NCI-H82 treated with DMSO at 0.1 percent for 48 hours (cell line): ENCODE results near the gene CENPO.

Source experiments
- DNase-seq: peaks from one replicate; lab custom pipeline; 2025; ENCODE audit not compliant: unreplicated experiment; lab: John Stamatoyannopoulos, UW

Gene CENPO, protein sequence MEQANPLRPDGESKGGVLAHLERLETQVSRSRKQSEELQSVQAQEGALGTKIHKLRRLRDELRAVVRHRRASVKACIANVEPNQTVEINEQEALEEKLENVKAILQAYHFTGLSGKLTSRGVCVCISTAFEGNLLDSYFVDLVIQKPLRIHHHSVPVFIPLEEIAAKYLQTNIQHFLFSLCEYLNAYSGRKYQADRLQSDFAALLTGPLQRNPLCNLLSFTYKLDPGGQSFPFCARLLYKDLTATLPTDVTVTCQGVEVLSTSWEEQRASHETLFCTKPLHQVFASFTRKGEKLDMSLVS

GRCh38 chr2:24792874-24793760 lies at the start of gene CENPO, which contains the start of gene PTRHD1:
TSS of gene CENPO (plus strand) at chr2:24793425. CDS start at chr2:24793920, 495 bp downstream.
TSS of gene PTRHD1 (minus strand) at chr2:24793391. CDS start at chr2:24793377, 14 bp downstream.
- DNase-seq: peak; percentile 93

- DNase-seq: no peak
Measured at GRCh38 chr2:24743924-24744323, 49.3 kb upstream of the CENPO start.

DNA sequence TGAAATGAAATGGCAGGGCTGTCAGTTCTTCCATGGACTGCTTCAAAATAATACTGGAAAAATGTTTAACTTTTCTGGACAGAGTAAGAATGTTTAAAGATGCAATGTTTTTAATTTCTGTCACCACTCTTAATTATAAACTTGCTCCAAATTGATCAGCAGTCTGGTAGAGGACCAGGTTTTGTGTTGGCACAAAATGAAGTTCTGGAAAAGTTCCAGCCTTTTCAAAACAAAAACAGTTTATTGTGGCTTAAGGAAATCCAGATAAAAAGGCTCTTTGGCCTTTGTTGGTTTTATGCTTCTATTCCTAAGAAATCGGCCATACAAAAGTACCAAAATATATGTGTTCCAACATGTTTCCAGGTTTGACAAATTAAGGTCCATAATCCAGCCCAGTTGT lies 48.9 kb upstream of the CENPO start:
- no peak for DNase-seq

- no peak for DNase-seq
Measured at GRCh38 chr2:24745825-24746224, 47.4 kb upstream of the CENPO start.

DNA sequence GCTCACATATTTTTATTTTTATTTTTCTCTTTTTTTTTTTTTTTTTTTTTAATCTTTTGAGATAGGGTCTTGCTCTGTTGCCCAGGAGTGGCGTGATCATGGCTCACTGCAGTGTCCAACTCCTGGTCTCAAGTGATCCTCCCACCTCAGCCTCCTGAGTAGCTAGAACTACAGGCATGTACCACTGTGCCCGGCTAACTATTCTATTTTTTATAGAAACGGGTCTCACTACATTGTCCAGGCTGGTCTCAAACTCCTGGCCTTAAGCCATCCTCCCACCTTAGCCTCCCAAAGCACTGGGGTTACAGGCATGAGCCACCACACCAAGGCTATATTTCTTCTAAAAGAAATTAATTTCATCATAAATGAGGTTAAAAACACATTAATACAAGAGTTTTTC lies 45.9 kb upstream of the CENPO start:
- DNase-seq: no peak

- DNase-seq: no peak
Measured at GRCh38 chr2:24749069-24749691, 44.0 kb upstream of the CENPO start.

DNA sequence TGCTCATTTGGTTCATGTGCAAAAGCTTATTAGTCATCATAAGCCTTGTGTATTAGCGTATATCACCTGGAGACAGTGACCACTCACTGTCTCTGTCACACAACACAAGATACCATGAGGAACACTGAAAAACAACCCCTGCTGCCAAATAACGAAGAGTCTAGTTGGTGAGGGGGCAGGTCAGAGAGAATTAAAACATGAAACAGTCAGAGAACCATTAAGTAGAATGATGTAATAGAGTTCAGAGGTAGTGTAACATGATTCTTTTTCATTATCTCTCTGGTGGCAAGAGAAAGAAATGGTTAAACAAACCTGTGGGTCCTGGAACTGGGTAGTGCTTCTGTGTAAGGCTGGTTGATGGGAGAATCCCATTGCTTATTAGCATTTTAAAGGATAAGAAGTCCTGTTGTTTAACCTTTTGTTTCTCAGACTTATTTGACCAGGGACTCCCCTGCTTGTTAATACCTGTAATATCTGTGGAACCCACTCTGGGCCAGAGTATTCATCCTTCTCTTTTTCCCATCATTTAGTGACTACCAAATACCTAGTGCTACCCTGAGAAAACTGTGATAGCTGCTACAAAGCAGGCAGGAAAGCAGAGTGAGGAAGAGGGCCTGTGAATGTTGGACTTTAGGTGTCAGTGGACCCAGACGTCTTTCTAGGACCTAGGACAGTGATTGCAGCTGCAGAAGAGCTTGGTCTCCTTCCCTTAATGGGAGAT lies 38.1 kb upstream of the CENPO start:
- DNase-seq: no peak

DNA sequence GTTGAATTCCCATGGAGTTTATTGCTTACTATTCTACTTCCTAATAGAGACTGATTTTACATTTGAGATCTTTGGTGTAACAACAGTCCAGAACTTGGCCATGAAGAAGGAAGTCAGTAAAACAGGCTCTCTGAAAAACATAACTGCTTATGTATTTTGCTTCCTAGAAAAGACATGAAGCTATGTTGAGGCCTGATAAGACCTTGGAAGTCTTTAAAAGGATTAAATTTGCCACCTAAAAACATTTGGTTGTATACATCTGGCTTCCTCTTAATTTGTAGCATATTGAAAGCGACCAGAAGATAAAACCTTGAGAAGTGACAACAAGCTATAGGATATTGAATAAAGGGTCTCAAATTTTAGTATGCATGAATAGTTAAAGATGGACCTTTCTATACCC lies 36.4 kb upstream of the CENPO start:
- DNase-seq: no peak

DNA sequence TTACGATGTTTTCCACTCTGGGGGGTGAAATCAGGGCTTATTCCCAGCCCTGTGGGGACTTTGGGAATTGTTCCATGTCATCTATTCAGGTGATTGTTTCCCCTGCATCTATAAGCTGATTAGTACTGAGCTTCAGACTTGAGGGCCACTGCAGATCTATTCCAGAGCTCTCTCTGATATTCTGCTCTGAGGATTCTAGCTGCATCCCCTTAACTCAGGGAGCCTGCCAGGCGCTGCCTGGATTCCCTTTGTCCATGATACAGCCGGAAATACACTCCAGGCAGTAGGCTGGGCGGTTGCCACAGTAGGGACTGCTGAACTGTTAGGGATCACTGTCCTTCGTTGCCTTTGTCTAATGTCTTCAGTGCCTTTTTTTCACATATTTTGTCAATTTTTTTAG lies 31.4 kb upstream of the CENPO start:
- peak; percentile 92 for DNase-seq

- DNase-seq: no peak
Measured at GRCh38 chr2:24762518-24762917, 30.7 kb upstream of the CENPO start.

- no peak for DNase-seq
Measured at GRCh38 chr2:24763843-24764242, 29.4 kb upstream of the CENPO start.

DNA sequence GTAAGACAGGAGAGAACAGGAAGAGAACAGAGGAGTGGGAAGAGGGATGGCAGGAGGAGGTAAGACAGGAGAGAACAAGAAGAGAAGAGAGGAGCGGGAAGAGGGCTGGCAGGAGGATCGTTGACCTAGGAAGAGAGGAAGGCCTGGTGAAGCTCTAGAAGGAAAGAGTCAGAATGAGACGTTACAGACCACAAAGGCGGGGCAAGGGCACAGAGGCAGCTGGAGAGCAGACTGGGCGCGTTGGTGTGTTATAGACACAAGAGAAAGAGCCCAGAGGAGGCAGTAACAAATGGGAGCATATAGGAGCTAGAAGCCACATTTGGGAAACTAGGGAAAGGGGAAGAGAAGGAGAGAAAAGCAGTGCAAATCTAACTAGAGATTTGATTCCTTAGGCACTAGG lies 26.6 kb upstream of the CENPO start:
- DNase-seq: no peak

DNA sequence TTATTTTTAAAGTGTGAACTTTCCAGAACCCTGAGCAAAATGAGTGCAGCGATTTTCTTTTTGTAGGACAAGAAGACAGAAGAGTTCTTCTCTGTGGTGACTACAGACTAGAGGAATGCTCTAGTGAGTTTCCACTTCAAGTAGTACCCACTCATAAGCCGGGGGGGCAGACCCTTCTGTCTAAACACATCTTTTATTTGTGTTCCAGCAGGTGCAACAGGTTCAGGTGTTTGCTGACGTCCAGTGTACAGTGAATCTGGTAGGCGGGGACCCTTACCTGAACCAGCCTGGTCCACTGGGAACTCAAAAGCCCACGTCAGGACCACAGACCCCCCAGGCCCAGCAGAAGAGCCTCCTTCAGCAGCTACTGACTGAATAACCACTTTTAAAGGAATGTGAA lies 25.2 kb upstream of the CENPO start:
- no peak for DNase-seq

GRCh38 chr2:24768601-24769000 lies 24.6 kb upstream of the CENPO start:
- no peak for DNase-seq

- no peak for DNase-seq
Measured at GRCh38 chr2:24771061-24771460, 22.2 kb upstream of the CENPO start.

DNA sequence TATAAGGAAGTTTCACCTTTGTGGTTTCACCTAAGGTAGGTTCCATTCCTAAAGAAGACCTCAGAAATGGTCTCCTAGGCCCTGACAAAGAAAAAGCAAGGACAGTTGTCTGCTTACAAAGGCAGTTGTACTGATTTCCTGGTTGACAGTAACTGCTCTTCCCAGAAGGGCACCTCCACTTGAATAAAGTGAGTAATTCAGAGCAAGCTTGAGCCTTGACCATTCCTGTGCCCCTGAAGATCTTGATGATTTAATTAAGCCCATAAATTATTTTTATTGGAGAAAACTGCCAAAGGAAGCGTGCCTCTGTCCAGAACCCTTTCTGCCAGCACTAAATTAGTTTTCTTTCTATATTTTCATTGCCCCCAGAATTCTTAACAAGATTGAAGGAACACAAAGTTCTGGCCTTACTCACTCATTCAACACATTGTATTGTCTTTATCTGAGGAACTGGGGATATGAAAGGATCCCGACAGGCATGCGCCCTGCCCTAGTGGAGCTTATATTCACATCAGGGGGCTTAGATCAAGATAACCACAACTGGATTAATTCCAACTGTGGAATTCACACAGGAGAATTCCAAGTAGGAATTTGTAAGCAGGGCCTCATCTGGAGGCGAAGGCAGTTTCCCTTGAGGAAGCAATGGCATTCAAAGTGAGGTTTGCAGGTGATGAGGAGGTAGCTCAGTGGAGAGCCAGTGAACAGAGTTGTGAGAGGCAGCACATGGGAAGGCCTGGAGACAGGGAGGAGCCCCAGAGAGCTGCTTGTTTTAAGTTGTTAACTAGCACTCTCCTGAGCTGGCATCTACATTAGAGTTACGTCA lies 21.2 kb upstream of the CENPO start:
- DNase-seq: no peak

DNA sequence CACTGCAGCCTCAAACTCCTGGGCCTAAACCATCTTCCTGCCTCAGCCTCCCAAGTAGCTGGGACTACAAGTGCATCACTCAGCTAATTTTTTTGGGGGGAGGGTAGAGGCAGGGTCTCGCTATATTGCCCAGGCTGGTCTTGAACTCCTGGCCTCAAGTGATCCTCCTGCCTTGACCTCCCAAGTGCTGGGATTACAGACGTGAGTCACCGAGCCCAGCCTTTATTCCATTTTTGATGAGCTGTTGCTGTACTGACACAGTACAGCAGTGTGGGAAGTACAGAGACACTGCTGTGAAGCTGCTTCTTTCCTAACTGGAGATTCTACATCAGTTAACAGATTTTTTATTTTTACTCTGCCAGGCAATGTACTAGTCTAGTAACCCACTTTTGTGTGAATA lies 18.9 kb upstream of the CENPO start:
- no peak for DNase-seq

DNA sequence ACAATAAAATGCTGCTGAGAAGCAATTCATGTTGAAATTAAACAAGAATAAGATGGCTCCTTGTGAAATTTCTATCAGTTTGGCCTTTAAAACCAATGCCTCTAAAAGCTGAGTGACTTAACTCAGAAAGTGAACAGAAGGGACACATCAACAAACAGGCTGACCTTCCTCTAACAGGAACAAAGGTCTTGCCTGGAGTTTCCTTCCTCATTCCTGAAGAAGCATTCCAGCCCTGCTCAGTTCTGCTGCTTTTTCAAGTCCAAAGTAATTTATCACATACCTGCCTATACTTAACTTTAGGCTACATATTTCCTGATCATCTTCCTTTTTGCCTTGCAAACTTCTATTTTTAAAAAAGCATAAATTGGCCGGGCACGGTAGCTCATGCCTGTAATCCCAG lies 14.1 kb upstream of the CENPO start:
- no peak for DNase-seq

GRCh38 chr2:24783641-24784040 lies 9.6 kb upstream of the CENPO start:
- no peak for DNase-seq

GRCh38 chr2:24785671-24786321 lies 7.4 kb upstream of the CENPO start:
- DNase-seq: no peak
